Fibroblast of lung (primary cell): ENCODE results near the gene ITGA8. TPM values are rescaled to one million over a fixed set of nuclear protein-coding genes. Genes with fewer than 3 reads are reported as not detected.

ENCODE experiments used
- DNase-seq, 2 donors: peaks; one replicate each; pipeline versions ENCODE4 v3.0.0 to v3.0.0-alpha.2; 2010; ENCODE audit warnings: low read depth in 2 of 2
- H2AFZ ChIP-seq: 2 replicates; pipeline ENCODE4 v1.5.1; 2012; ENCODE audit warnings: low read length, control low read depth, inconsistent platforms
- H3K27ac ChIP-seq: 2 replicates; pipeline ENCODE4 v1.5.1; 2011; ENCODE audit warnings: low read length, control low read depth; ENCODE audit not compliant: insufficient read depth
- H3K27me3 ChIP-seq: 2 replicates; pipeline ENCODE4 v1.5.1; 2011; ENCODE audit warnings: mild to moderate bottlenecking, low read length; ENCODE audit not compliant: control insufficient read depth, insufficient read depth
- H3K36me3 ChIP-seq: 2 replicates; pipeline ENCODE4 v1.5.1; 2011; ENCODE audit warnings: low read length; ENCODE audit not compliant: control insufficient read depth, insufficient read depth
- H3K4me1 ChIP-seq: 2 replicates; pipeline ENCODE4 v1.5.1; 2011; ENCODE audit warnings: low read length; ENCODE audit not compliant: control insufficient read depth, insufficient read depth; ENCODE audit errors: extremely low read depth
- H3K4me2 ChIP-seq: 2 replicates; pipeline ENCODE4 v1.5.1; 2011; ENCODE audit warnings: low read length, control low read depth; ENCODE audit not compliant: insufficient read depth; ENCODE audit errors: extremely low read depth
- H3K4me3 ChIP-seq, 4 experiments: fragments of 200-600 bp in 1 of 4; sonication (generic) in 1 of 4; replicated peaks in 1 of 4; 2 replicates each; pipeline ENCODE4 v1.5.1; 2011 to 2016; ENCODE audit warnings: low read length in 4 of 4, low read depth in 3 of 4, mild to moderate bottlenecking in 3 of 4, control low read depth in 2 of 4, inconsistent platforms in 1 of 4, mixed read lengths in 1 of 4; ENCODE audit not compliant: insufficient read depth in 1 of 4; ENCODE audit errors: control extremely low read depth in 1 of 4
- H3K79me2 ChIP-seq: 2 replicates; pipeline ENCODE4 v1.5.1; 2012; ENCODE audit warnings: mild to moderate bottlenecking, low read length, inconsistent platforms; ENCODE audit not compliant: control insufficient read depth, insufficient read depth
- H3K9ac ChIP-seq: 2 replicates; pipeline ENCODE4 v1.5.1; 2011; ENCODE audit warnings: mild to moderate bottlenecking, low read length, control low read depth; ENCODE audit not compliant: insufficient read depth
- H3K9me3 ChIP-seq: 2 replicates; pipeline ENCODE4 v1.5.1; 2012; ENCODE audit warnings: low read depth, low read length; ENCODE audit not compliant: control insufficient read depth, insufficient read depth
- H4K20me1 ChIP-seq: 2 replicates; pipeline ENCODE4 v1.5.1; 2011; ENCODE audit warnings: low read length; ENCODE audit not compliant: control insufficient read depth, insufficient read depth; ENCODE audit errors: extremely low read depth
- EZH2 ChIP-seq: IDR thresholded peaks from 2 replicates; pipeline ENCODE4 v1.5.1; 2012; ENCODE audit warnings: low read length, control low read depth, mild to moderate bottlenecking; ENCODE audit errors: missing control alignments
- polyA plus RNA-seq, 2 donors: library from polyadenylated mRNA; depleted of rRNA in 1 of 2; stranded (reverse) in 1 of 2; unstranded in 1 of 2; fragments of >200 nt; gene quantifications; 2 replicates each; pipeline ENCODE4 v1.2.1, GENCODE V29; 2011 to 2012; ENCODE audit warnings: missing spikeins in 1 of 2
- total RNA-seq: library from RNA; depleted of rRNA; stranded (reverse); fragments of >200 nt; gene quantifications from 2 replicates; pipeline ENCODE4 v1.2.1, GENCODE V29; 2014
- TF ChIP-seq, protein P1 (sequence below), 2 donors: IDR thresholded peaks in 1 of 2; conservative IDR thresholded peaks in 1 of 2; 1 replicate in 1 of 2; 2 replicates in 1 of 2; pipeline ENCODE4 v1.5.1; 2011 to 2012; ENCODE audit warnings: low read length in 2 of 2, control low read depth in 1 of 2, inconsistent platforms in 1 of 2, low read depth in 1 of 2, mild to moderate bottlenecking in 1 of 2

The ITGA8 gene
- total and polyA plus RNA-seq, 2 donors (not counting 1 experiment from before 2014, with no cell fraction given): 0.62 to 0.99 TPM

DNA sequence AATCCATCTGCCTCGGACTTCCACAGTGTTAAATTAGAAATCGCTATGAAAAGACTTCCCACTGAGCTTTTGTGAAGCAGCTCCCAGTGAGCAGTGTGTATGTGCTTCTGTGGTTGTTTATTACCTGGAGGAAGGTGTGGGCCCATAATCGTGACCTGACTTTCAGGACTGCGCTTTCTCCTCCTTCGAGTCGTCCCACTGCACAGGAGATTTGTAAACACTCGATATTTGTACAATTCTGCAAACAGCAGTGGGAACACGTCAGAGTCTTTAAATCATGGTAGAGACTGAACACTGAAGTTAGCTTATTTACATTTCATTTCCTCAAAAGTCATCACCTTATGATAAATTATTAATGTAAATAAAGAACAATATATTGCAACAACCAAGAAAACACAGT is 171.4 kb downstream of the ITGA8 start:
- TF ChIP-seq, protein P1, sequence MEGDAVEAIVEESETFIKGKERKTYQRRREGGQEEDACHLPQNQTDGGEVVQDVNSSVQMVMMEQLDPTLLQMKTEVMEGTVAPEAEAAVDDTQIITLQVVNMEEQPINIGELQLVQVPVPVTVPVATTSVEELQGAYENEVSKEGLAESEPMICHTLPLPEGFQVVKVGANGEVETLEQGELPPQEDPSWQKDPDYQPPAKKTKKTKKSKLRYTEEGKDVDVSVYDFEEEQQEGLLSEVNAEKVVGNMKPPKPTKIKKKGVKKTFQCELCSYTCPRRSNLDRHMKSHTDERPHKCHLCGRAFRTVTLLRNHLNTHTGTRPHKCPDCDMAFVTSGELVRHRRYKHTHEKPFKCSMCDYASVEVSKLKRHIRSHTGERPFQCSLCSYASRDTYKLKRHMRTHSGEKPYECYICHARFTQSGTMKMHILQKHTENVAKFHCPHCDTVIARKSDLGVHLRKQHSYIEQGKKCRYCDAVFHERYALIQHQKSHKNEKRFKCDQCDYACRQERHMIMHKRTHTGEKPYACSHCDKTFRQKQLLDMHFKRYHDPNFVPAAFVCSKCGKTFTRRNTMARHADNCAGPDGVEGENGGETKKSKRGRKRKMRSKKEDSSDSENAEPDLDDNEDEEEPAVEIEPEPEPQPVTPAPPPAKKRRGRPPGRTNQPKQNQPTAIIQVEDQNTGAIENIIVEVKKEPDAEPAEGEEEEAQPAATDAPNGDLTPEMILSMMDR (conservative IDR thresholded peaks at IDR 0.05 in 1 of 2, IDR thresholded peaks at IDR 0.05 in 1 of 2; ENCODE audit: low read depth in 1 of 2, low read length in 2 of 2): no peak
- no peak for TF ChIP-seq EZH2

DNA sequence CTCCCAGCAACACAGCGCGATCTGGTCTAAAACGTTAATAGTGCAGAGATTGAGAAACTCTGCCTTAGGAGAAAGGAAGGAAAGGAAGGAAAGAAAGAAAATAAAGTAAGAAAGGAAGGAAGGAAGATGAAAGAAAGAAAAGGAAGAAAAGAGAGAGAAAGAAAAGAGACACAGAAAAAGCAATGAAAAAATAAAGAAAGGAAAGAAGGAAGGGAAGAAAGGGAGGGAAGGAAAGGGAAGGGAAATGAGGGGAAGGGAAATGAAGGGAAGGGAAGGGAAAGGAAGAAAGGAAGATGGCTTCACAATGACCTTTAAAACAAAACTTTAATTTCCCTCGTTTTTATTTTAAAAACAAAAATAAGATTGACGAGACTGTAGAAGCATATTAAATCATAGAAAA is 173.1 kb downstream of the ITGA8 start:
- Histone ChIP-seq H3K4me2 (no peak overlapping the region), H3K9me3 (no peaks in the 10 kb centered on the region), H4K20me1 (no peaks in the 10 kb centered on the region), H3K27ac (no peak overlapping the region), H3K36me3 (no peaks in the 10 kb centered on the region), H2AFZ (no peak overlapping the region), H3K4me3 (no peak overlapping the region), H3K9ac (no peak overlapping the region), H3K27me3 (no peaks in the 10 kb centered on the region), H3K4me1 (no peaks in the 10 kb centered on the region), H3K79me2 (no peaks in the 10 kb centered on the region)
- TF ChIP-seq, protein P1 (conservative IDR thresholded peaks at IDR 0.05 in 1 of 2, IDR thresholded peaks at IDR 0.05 in 1 of 2; ENCODE audit: low read depth in 1 of 2, low read length in 2 of 2): no peak
- TF ChIP-seq EZH2: no peak
- DNase-seq: no peak

More for the DNA sequence above, 171.4 kb downstream of the ITGA8 start:
- Histone ChIP-seq H3K9me3 (no peaks in the 10 kb centered on the region), H2AFZ (no peak overlapping the region), H3K36me3 (no peaks in the 10 kb centered on the region), H3K79me2 (no peaks in the 10 kb centered on the region), H3K27ac (no peak overlapping the region), H3K4me1 (no peaks in the 10 kb centered on the region), H3K4me3 (no peak overlapping the region), H3K27me3 (no peaks in the 10 kb centered on the region), H4K20me1 (no peaks in the 10 kb centered on the region), H3K4me2 (no peak overlapping the region), H3K9ac (no peak overlapping the region)
- DNase-seq: no peak

DNA sequence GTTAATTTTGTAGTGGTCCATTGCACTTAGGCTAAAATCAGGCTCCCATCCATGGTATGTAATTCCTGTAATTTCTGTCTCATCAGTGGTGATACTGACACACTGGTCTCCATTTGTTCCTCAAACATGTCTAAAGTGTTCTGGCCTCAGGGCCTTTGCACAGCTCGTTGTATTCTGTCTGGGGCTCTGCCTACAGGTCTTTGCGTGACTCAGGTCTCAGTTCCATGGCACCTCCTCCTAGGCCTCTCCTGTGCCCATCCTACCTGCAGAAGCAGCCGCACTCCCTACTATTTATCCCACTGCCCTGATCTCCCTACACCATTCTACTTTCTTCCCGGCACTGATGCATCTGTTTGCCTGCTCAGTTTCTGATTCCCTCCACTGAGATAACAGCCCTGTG is 173.8 kb downstream of the ITGA8 start:
- no peak for DNase-seq
- Histone ChIP-seq H3K27ac (no peak overlapping the region), H3K4me2 (no peak overlapping the region), H3K9ac (no peak overlapping the region), H4K20me1 (no peaks in the 10 kb centered on the region), H3K4me1 (no peaks in the 10 kb centered on the region), H2AFZ (no peak overlapping the region), H3K9me3 (no peaks in the 10 kb centered on the region), H3K4me3 (no peak overlapping the region), H3K79me2 (no peaks in the 10 kb centered on the region), H3K36me3 (no peaks in the 10 kb centered on the region), H3K27me3 (no peaks in the 10 kb centered on the region)
- no peak for TF ChIP-seq EZH2
- TF ChIP-seq, protein P1 (conservative IDR thresholded peaks at IDR 0.05 in 1 of 2, IDR thresholded peaks at IDR 0.05 in 1 of 2; ENCODE audit: low read depth in 1 of 2, low read length in 2 of 2): no peak
